Measurements from ENCODE around the gene ABCA9. TPM values are rescaled to one million over a fixed set of nuclear protein-coding genes. Genes with fewer than 3 reads are reported as not detected.
"Not testable (repeated sequence)": the region's sequence is repeated elsewhere in the genome, so short reads cannot be mapped to it uniquely, and the experiment has no call there.

ABCA9 gene
- polyA plus RNA-seq, 12 donors = 9.7 to 36.1 (median 14.9) TPM; not detected in 1

DNA sequence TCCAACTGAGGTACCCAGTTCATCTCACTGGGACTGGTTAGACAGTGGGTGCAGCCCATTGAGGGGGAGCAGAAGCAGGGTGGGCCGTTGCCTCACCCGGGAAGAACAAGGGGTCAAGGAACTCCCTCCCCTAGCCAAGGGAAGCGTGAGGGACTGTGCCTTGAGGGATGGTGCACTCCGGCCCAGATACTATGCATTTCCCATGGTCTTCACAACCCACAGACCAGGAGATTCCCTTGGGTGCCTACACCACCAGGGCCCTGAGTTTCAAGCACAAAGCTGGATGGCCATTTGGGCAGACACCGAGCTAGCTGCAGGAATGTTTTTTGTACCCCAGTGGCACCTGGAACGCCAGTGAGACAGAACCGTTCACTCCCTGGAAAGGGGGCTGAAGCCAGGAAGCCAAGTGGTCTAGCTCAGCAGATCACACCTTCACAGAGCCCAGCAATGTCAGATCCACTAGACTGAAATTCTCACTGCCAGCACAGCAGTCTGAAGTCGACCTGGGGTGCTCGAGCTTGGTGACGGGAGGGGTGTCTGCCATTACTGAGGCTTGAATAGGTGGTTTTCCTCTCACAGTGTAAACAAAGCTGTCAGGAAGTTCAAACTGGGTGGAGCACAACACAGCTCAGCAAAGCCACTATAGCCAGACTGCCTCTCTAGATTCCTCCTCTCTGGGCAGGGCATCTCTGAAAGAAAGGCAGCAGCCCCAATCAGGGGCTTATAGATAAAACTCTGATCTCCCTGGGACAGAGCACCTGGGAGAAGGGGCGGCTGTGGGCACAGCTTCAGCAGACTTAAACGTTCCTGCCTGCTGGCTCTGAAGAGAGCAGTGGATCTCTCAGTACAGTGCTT is 9.9 kb upstream of the ABCA9 start:
- not testable (repeated sequence) for DNase-seq

DNA sequence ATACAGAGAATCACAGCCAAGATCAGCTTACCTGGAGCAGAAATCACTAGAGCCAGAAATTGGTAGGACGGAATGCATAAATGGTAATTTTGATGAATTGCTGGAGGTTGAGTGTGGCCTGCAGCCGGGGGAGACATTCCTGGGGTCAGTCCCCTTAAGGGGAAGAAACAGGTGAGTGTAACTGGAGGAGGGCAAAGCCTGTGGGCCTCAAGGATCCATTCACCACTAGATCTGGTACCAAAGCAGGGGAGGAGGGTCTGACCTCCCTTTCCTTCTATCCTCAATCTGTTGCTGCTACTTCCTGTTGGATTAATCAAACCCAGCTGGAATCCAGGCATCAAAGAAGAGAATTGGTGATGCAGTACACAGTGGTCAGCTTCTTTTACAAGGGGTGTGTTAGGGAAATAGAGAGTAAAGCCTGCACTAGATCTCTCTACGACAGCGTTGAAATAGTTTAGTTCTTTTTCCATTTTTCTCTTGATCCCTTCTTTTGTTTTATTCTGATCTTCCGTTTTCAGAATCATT is 8.6 kb upstream of the ABCA9 start:
- DNase-seq = no peak

GRCh38 chr17:69067274-69068047 is 6.7 kb upstream of the ABCA9 start:
- DNase-seq = no peak

DNA sequence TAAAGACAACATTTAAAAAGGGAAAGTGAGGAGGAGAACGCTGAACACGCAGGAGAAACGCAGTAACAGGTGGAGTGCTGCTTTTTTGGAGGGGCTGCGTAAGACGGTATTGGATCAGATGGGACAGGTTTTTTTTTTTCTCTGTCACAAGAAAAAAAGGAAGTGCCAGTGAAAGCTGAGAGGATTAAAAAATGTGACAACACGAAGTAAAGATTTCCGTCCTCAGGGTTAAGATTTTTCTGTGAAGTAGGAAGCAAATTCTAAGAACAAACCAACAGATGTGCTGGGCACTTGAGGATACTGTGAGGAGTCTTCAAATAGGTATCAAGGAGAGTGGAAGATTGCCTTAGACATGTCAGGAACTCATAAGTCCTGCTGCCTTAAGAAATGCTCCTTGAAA is 5.8 kb upstream of the ABCA9 start:
- DNase-seq = no peak

DNA sequence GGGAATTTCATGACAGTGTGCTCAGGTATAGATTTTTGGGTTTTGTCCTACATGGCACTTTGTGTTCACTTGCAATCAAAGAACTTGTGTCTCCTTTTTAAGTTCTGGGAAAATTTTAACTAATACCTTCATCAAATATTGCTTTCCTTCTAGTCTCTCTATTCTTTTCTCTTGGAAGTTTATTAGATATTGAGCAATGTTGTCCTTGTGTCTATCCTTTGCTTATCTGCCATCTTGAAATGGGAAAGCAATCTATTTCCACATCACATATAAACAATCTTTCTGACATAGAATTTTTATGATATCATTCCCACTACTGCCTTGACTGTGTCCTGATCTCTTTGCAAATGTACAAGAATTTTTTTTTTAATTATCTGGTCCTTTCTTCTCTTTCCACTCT is 4.4 kb upstream of the ABCA9 start:
- no peak for DNase-seq

GRCh38 chr17:69064476-69064875 is 3.7 kb upstream of the ABCA9 start:
- no peak for DNase-seq

DNA sequence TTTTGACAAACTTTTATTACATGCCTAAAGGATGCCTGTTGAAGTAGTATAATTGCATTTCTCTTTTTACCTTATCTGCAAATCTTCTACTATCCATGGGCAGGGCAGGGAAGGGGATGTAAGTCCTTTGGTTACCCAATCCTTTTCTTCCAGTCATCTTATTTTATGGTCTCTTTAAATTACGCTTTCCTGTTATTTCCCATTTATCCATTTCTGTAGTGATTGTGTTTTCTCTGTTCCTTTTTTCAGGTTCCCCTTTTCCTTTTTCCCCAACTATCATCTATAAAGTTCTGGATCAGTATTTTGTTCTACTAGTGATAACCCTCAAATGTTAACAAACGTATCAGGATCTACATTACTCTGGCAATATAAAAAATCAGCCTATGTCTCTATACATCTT is 3.3 kb upstream of the ABCA9 start:
- no peak for DNase-seq

- no peak for DNase-seq
Measured at GRCh38 chr17:69062860-69063581, 2.3 kb upstream of the ABCA9 start.

- peak; percentile 39 for DNase-seq
Measured at GRCh38 chr17:69061721-69062556, 1.2 kb upstream of the ABCA9 start.

DNA sequence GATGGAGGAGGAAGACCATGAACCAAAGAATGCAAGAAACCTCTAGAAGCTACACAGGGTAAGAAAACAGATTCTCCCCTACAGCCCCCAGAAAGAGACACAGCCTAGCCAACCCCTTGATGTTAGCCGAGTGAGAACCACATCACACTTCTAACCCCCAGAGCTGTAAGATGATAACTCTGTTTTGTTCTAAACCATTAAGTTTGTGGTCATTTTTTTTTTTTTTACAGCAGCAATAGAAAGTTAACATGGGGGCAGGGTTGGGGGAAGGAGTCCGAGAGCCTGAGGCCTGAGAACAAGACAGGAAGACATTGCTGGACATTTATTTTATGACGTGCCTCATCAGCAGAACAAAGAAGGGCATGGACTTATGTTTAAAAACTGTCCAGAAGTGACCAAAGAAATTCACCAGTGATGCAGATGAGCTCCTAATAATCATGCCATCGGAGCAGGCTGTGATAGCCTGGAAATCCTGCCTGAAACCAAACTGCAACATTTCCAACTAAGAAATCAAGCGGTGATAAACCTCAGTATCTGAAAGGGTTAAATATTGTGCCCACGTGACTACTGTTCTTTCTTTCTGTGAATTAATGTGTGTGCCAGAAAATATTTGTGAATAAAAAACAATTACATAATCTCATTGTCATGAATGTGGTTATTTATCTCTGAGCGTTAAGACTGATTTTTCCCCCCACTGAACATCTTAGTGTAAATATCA is 1.1 kb downstream of the ABCA9 start:
- peak; percentile 33 for DNase-seq

- DNase-seq = no peak
Measured at GRCh38 chr17:69058165-69058564, 2.6 kb downstream of the ABCA9 start.

DNA sequence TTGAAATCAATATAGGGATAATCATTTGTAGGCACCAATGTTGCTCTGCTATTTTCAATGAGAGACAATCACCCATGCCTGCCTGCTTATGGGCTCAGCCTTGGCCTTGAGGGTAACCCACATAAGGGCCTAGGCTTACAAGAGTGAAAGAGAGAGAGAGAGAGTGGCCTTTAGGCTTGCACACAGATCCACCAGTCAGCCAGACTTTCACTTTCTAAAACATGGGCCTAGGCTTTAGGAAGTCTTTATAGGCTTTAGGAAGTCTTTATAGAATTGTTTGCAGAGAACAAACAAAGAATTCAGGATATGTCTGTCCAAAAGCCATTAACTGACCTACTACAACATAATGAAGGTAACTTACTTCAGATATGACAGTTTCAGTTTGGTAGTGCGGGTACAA is 3.4 kb downstream of the ABCA9 start:
- no peak for DNase-seq

DNA sequence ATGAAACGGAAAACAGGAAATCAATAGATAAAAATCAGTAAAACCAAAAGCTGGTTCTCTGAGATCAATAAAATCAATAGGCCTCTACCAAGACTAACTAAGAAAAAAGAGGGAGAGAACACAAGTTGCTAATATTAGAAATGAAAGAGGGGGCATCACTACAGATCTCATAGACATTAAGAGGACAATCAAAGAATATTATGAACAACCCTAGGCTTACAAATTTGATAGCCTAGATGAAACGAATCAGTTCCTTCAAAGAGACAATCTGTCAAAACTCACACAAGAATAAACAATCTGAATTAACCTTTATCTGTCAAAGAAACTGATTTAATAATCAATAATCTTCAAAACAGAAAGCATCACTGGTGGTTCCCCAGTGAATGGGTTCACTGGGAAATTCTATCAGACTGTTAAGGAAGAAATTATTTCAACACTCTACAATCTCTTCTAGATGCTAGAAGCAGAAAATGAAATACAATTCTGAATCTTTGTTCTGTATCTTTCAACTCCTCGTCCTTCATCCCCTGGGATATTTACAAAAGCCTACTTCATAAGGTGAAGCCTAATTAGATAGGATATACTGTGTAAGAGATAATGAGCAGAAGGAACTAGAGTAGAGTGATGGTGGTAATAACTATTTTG is 4.4 kb downstream of the ABCA9 start:
- no peak for DNase-seq

- no peak for DNase-seq
Measured at GRCh38 chr17:69055334-69055733, 5.4 kb downstream of the ABCA9 start.

DNA sequence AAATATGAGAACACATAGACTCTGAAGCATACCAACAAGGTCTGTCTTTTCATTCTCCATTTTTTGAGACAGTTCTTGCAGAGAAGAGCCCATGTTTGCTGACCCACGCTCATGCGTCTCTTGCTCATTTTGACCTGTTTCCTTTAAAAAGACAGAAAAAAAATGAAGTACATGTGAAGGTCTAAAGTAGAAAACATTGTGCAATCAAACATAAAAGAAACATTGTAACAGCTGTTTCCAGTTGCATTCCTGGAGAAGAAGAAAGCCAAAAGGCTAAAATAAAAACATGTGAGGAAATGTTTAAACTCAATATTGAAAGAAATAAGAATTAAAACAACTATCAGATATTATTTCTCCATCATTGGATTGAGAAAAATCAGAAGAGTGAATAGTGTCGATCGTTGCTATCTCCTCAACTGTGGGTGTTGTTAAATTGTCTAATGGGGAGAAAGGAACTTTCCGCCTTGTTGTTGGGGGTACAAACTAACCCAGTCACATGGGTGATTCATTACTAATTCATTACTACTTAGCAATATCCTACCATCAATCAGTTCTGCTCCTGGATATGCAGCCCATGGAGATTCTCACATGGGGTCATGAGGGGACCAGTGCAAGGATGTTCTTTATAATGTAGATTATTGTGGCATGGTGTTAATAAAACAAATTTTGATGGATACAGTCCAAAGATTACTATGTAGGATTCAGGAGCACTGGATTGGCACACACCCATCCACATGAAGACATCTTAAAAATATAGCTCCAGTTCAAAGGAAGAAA is 9.5 kb downstream of the ABCA9 start:
- peak; percentile 43 for DNase-seq

- DNase-seq = no peak
Measured at GRCh38 chr17:69048634-69049033, 12.1 kb downstream of the ABCA9 start.

GRCh38 chr17:69047368-69048263 is 13.1 kb downstream of the ABCA9 start:
- DNase-seq = no peak

Data from muscle of arm (tissue), 12 donors.